A549 treated with ZK216348 at 1 μM for 4 hours (cell line): ENCODE results near the gene C1orf159. TPM values are rescaled to one million over a fixed set of nuclear protein-coding genes. Genes with fewer than 3 reads are reported as not detected.

Source experiments
- total RNA-seq: library from RNA; stranded (reverse); fragments of 200-300 nt; extraction: Qiagen RNA extraction; gene quantifications from 5 replicates; pipeline ENCODE4 v1.2.3, GENCODE V29; 2022; ENCODE audit warnings: low read depth

Gene C1orf159
- total RNA-seq, result 6.7 to 16.7 TPM (median 13.8 TPM) in 5 replicates

GRCh38 chr1:1115786-1116700 lies at the start of gene C1orf159:
TSS of gene C1orf159 (minus strand) at chr1:1116089. CDS start at chr1:1091543, 24,546 bp downstream.

GRCh38 chr1:1073743-1074587 lies 41.9 kb downstream of the C1orf159 start, which contains the start of gene RNF223:
TSS of gene RNF223 (minus strand) at chr1:1074306. CDS start at chr1:1072566, 1,740 bp downstream.

Other genes starting within 250 kb of the C1orf159 start
- gene SAMD11, start 192.2 kb downstream of the C1orf159 start, total RNA-seq, result 11.9 to 38.0 TPM (median 31.7 TPM) in 5 replicates
- 58.6 to 92.3 TPM (median 90.0 TPM) in 5 replicates for gene NOC2L, start 156.8 kb downstream of the C1orf159 start, total RNA-seq
- gene KLHL17, start 155.5 kb downstream of the C1orf159 start, total RNA-seq, result 5.7 to 22.4 TPM (median 16.8 TPM) in 5 replicates
- 4.0 to 6.6 TPM (median 5.4 TPM) in 5 replicates for gene PLEKHN1, start 149.6 kb downstream of the C1orf159 start, total RNA-seq
- gene PERM1, start 134.0 kb downstream of the C1orf159 start, total RNA-seq, result 0.06 to 0.36 TPM (median 0.11 TPM) in 4 of 5 replicates, not detected in the other
- gene HES4, start 116.0 kb downstream of the C1orf159 start, total RNA-seq, result 20.9 to 80.4 TPM (median 64.7 TPM) in 5 replicates
- gene ISG15, start 102.6 kb downstream of the C1orf159 start, total RNA-seq, result 14.3 to 25.1 TPM (median 18.9 TPM) in 5 replicates
- 50.6 to 136 TPM (median 124 TPM) in 5 replicates for gene AGRN, start 96.0 kb downstream of the C1orf159 start, total RNA-seq
- 0.16 to 0.67 TPM (median 0.27 TPM) in 5 replicates for gene RNF223, start 41.8 kb downstream of the C1orf159 start, total RNA-seq
- not detected in 5 replicates for gene TTLL10, start 57.8 kb upstream of the C1orf159 start, total RNA-seq
- gene TNFRSF18, start 90.5 kb upstream of the C1orf159 start, total RNA-seq, result 0.35 TPM in 1 of 5 replicates, not detected in the others
- gene TNFRSF4, start 98.1 kb upstream of the C1orf159 start, total RNA-seq, result 0.20 to 0.23 TPM in 2 of 5 replicates, not detected in the others
- gene SDF4, start 115.9 kb upstream of the C1orf159 start, total RNA-seq, result 84.0 to 148 TPM (median 137 TPM) in 5 replicates
- gene B3GALT6, start 116.1 kb upstream of the C1orf159 start, total RNA-seq, result 8.9 to 24.1 TPM (median 21.8 TPM) in 5 replicates
- 1.2 to 2.6 TPM (median 2.0 TPM) in 4 of 5 replicates, not detected in the other for gene C1QTNF12, start 130.6 kb upstream of the C1orf159 start, total RNA-seq
- gene UBE2J2, start 157.8 kb upstream of the C1orf159 start, total RNA-seq, result 38.1 to 48.8 TPM (median 48.1 TPM) in 5 replicates
- 0.88 to 1.5 TPM (median 1.2 TPM) in 5 replicates for gene SCNN1D, start 164.3 kb upstream of the C1orf159 start, total RNA-seq
- 5.3 to 22.8 TPM (median 18.9 TPM) in 5 replicates for gene ACAP3, start 191.8 kb upstream of the C1orf159 start, total RNA-seq
- 13.1 to 28.9 TPM (median 26.2 TPM) in 5 replicates for gene PUSL1, start 192.5 kb upstream of the C1orf159 start, total RNA-seq
- gene INTS11, start 208.6 kb upstream of the C1orf159 start, total RNA-seq, result 45.7 to 67.6 TPM (median 59.0 TPM) in 5 replicates
- gene CPTP, start 208.7 kb upstream of the C1orf159 start, total RNA-seq, result 11.2 to 23.6 TPM (median 21.2 TPM) in 5 replicates
- 0.08 to 0.20 TPM (median 0.12 TPM) in 5 replicates for gene TAS1R3, start 215.2 kb upstream of the C1orf159 start, total RNA-seq
- gene DVL1, start 233.3 kb upstream of the C1orf159 start, total RNA-seq, result 31.3 to 89.3 TPM (median 77.1 TPM) in 5 replicates
- gene MXRA8, start 242.5 kb upstream of the C1orf159 start, total RNA-seq, result 0.15 to 0.29 TPM in 2 of 5 replicates, not detected in the others